NT2/D1 (cell line): Measurements from ENCODE around the gene C4orf50.

ENCODE experiments used
- SUZ12 ChIP-seq: IDR thresholded peaks from 2 replicates; pipeline ENCODE4 v1.6.1; 2011; ENCODE audit not compliant: insufficient read length, insufficient read depth; ENCODE audit errors: extremely low read depth
- ZNF274 ChIP-seq: IDR thresholded peaks from 2 replicates; pipeline ENCODE4 v1.6.1; 2011; ENCODE audit warnings: mild to moderate bottlenecking, low read depth, low read length

DNA sequence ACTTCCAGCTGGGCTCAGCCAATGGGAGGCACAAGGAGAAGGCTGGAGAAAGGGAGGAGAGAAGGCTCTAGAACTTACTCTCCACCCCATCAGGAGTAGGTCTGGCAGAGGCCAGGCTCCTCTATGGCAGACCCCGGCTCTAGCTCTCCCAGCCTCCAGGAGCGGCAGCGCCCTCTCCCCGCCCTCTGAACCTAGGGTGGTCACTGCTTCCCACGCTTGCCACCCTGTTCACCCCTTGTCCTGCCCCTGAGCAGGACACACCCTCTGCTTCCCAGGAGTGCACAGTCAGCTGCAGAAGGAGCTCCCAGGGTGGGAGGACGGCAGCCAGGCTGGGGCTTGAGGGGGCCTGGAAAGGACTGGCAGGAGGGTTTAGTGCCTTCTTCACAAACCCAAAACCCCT is 72.3 kb downstream of the C4orf50 start:
- no peak for TF ChIP-seq ZNF274
- TF ChIP-seq SUZ12: no peak
